ENCODE measurements around the gene CXorf66.

Gene CXorf66

DNA sequence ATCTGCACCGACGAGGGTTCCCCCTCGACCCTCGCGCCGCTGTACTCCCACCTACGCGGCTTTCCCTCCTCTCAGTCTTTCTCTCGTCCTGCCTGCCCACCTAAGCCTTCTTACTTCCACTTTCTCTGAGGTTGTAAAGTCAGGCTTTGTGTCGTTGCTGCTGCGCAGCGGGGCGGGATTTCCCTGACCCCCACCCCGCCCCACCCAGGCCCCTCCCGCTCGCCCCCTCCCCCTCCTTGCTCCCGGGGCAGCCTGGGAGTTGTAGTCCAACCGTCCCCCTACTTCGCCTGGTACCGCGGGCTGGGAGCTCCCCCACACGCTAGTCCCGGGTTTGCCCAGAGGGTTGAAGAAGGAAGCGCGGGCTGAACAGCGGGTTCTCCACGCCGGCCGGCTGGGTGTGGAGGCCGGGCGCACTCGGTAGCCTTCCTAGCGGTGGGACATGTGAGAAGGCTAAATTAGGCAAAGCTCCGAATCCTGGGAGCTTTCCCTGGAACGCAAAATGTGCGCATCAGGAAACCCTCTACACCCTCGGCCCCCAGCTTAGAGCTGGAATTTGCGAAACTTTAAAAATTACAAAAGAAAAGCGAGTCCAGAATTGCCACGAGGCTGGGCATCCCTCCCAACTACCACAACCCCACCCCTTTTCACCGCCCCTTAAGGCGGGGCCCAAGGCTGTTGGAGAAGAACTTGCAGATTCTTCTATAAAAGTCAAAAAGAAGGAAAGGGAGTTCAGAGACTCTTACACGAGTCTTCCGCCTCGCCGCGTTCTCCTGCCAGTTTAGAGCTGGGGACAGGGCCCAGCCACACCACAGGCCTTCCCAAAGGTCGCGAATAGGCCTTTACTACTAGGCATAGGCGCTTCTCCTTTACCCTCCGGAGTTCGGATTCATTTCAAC, 32.2 kb downstream of the CXorf66 start, which contains the start of gene ATP11C:
ATP11C (minus strand) TSS at position 153 of the 896 bp plus-strand sequence. CDS start 1,011 bp downstream, outside the sequence.
- Histone ChIP-seq H3K4me1 (ENCODE audit: insufficient read depth, low read length) (peaks cover 25% of the 10 kb centered on the region), H3K27ac (ENCODE audit: low read length) (peak within 1 kb of the TSS; percentile 81), H3K27me3 (ENCODE audit: insufficient read depth, low read length, poor library complexity) (no peaks in the 10 kb centered on the region), H3K9me3 (ENCODE audit: insufficient read depth, low read length, severe bottlenecking) (no peaks in the 10 kb centered on the region), H3K4me2 (ENCODE audit: insufficient read depth, low read length) (peak within 1 kb of the TSS; percentile 76), H3K9ac (ENCODE audit: low read depth, low read length) (peak within 1 kb of the TSS; percentile 80), H3K79me2 (ENCODE audit: insufficient read depth, low read length) (peaks cover 33% of the 10 kb centered on the region), H2AFZ (ENCODE audit: low read depth, low read length) (peak within 1 kb of the TSS; percentile 90), H4K20me1 (ENCODE audit: insufficient read depth, low read length) (no peaks in the 10 kb centered on the region; the same call in 1 of the 2 replicates), H3K36me3 (ENCODE audit: insufficient read depth, low read length) (no peaks in the 10 kb centered on the region), H3K4me3 (ENCODE audit: low read depth in 1 of 2, low read length in 2 of 2) (peak within 1 kb of the TSS; percentile 60 to 71; a peak in 3 of 4 replicates)
- ATAC-seq (ENCODE audit: insufficient read depth, low read depth) (peak; percentile 79), DNase-seq (peak; percentile 85)
- no peak for TF ChIP-seq EZH2 (IDR thresholded peaks at IDR 0.05; ENCODE audit: borderline replicate concordance, low read depth, low read length, severe bottlenecking)
- TF ChIP-seq, protein P1, sequence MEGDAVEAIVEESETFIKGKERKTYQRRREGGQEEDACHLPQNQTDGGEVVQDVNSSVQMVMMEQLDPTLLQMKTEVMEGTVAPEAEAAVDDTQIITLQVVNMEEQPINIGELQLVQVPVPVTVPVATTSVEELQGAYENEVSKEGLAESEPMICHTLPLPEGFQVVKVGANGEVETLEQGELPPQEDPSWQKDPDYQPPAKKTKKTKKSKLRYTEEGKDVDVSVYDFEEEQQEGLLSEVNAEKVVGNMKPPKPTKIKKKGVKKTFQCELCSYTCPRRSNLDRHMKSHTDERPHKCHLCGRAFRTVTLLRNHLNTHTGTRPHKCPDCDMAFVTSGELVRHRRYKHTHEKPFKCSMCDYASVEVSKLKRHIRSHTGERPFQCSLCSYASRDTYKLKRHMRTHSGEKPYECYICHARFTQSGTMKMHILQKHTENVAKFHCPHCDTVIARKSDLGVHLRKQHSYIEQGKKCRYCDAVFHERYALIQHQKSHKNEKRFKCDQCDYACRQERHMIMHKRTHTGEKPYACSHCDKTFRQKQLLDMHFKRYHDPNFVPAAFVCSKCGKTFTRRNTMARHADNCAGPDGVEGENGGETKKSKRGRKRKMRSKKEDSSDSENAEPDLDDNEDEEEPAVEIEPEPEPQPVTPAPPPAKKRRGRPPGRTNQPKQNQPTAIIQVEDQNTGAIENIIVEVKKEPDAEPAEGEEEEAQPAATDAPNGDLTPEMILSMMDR (IDR thresholded peaks at IDR 0.05; ENCODE audit: borderline replicate concordance, extremely low read depth, low read length, poor library complexity, severe bottlenecking): peak; percentile 29

DNA sequence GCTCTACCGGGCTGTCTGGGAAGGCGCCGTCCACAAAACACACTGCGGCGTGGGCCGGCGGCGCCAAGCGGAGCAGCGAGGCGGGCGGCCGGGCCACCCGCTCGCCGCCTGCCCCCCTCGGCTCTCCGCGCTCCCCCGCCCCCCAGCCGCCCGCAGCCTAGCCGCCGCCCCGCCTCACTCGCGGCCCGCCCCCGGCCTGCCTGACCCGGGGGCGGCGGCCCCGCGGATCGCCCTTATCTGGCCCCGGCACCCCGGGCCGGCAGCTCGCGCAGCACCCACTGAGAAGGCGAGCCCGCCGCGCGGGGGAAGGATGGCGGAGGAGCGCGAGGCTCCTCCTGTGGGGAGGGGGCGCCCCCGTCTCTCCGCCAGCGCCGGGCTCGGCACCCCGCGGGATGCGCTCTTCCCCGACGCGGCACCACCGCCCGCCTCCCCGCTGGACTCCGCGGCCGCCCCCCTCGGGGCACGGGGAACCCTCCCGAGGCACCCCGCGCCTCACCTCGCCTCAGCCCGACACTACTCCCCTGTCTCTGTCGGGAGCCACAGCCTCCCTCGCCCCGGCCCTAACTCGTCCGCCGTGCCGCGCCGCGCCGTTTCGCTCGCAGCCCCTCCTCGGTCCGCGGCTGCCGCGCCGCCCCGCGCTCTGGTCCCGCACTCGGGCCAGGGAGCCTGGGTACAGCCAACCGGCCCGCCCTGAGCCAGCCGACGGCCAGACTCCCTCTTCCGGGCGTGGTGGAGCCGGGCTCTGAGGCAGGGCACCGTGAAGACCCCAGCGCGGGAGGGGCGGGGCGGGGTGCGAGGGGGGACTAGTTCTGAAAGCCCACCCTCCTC, 33.0 kb downstream of the CXorf66 start:
- no peak for TF ChIP-seq EZH2 (IDR thresholded peaks at IDR 0.05; ENCODE audit: borderline replicate concordance, low read depth, low read length, severe bottlenecking)
- TF ChIP-seq, protein P1 (IDR thresholded peaks at IDR 0.05; ENCODE audit: borderline replicate concordance, extremely low read depth, low read length, poor library complexity, severe bottlenecking): no peak
- Histone ChIP-seq H3K27ac (ENCODE audit: low read length) (peak overlapping the region; percentile 81), H3K9me3 (ENCODE audit: insufficient read depth, low read length, severe bottlenecking) (no peaks in the 10 kb centered on the region), H3K36me3 (ENCODE audit: insufficient read depth, low read length) (no peaks in the 10 kb centered on the region), H3K4me3 (ENCODE audit: low read depth in 1 of 2, low read length in 2 of 2) (peak overlapping the region; percentile 60 to 71; a peak in 3 of 4 replicates), H3K27me3 (ENCODE audit: insufficient read depth, low read length, poor library complexity) (no peaks in the 10 kb centered on the region), H2AFZ (ENCODE audit: low read depth, low read length) (peak overlapping the region; percentile 82), H3K79me2 (ENCODE audit: insufficient read depth, low read length) (peaks cover 40% of the 10 kb centered on the region), H3K4me1 (ENCODE audit: insufficient read depth, low read length) (peaks cover 25% of the 10 kb centered on the region), H4K20me1 (ENCODE audit: insufficient read depth, low read length) (no peaks in the 10 kb centered on the region; the same call in 1 of the 2 replicates), H3K9ac (ENCODE audit: low read depth, low read length) (peak overlapping the region; percentile 80), H3K4me2 (ENCODE audit: insufficient read depth, low read length) (peak overlapping the region; percentile 76)
- ATAC-seq (ENCODE audit: insufficient read depth, low read depth) (peak; percentile 54), DNase-seq (peak; percentile 39)

DNA sequence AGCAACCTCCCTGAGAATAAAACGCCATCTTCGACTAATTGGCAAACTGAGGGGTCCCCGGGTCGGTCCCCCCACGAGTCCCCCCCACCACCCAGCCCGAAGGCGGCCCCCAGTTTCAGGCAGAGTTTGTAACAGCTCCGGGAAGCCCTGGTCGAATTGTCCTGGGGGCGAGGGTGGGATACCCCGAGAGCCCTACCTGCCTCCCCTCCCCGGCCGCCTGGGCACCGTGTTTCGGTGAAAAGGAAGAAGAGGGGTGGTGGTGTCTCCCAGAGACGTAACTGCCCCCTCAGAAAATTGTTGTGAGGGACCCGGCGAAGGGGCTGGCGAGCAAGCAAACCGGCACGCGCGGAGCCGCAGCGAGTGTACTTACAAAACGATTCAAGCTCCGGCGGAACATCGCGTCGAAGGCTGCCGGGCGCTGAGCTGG, 33.7 kb downstream of the CXorf66 start:
- H3K4me1 ChIP-seq (ENCODE audit: insufficient read depth, low read length): peaks cover 25% of the 10 kb centered on the region
- ATAC-seq (ENCODE audit: insufficient read depth, low read depth) (no peak), DNase-seq (no peak)
- peak overlapping the region; percentile 56 for H3K27ac ChIP-seq (ENCODE audit: low read length)
- H3K27me3 ChIP-seq (ENCODE audit: insufficient read depth, low read length, poor library complexity): no peaks in the 10 kb centered on the region
- H3K4me2 ChIP-seq (ENCODE audit: insufficient read depth, low read length): peak overlapping the region; percentile 76
- no peaks in the 10 kb centered on the region for H3K36me3 ChIP-seq (ENCODE audit: insufficient read depth, low read length)
- no peaks in the 10 kb centered on the region for H3K9me3 ChIP-seq (ENCODE audit: insufficient read depth, low read length, severe bottlenecking)
- H2AFZ ChIP-seq (ENCODE audit: low read depth, low read length): peak overlapping the region; percentile 71
- peak overlapping the region; percentile 50 to 71; a peak in 3 of 4 replicates for H3K4me3 ChIP-seq (ENCODE audit: low read depth in 1 of 2, low read length in 2 of 2)
- TF ChIP-seq EZH2 (IDR thresholded peaks at IDR 0.05; ENCODE audit: borderline replicate concordance, low read depth, low read length, severe bottlenecking): no peak
- TF ChIP-seq, protein P1 (IDR thresholded peaks at IDR 0.05; ENCODE audit: borderline replicate concordance, extremely low read depth, low read length, poor library complexity, severe bottlenecking): no peak
- peaks cover 45% of the 10 kb centered on the region for H3K79me2 ChIP-seq (ENCODE audit: insufficient read depth, low read length)
- no peaks in the 10 kb centered on the region; the same call in 1 of the 2 replicates for H4K20me1 ChIP-seq (ENCODE audit: insufficient read depth, low read length)
- peak overlapping the region; percentile 80 for H3K9ac ChIP-seq (ENCODE audit: low read depth, low read length)

Measured in DND-41 (cell line).